Activated T-helper 1 cell treated with anti-CD3 and anti-CD28 coated beads, Interleukin-12 subunit alpha, Interleukin-12 subunit beta, Interleukin-2, Interleukin-4 antibody, amounts not matched to agents 30 ng/mL and 10 ng/mL and 1 ng/mL, durations not matched to agents 14 hours and 24 hours and 36 hours (primary cell): Measurements from ENCODE around the gene PIK3C2B. TPM values are rescaled to one million over a fixed set of nuclear protein-coding genes. Genes with fewer than 3 reads are reported as not detected.
"Not testable (repeated sequence)": the region's sequence is repeated elsewhere in the genome, so short reads cannot be mapped to it uniquely, and the experiment has no call there.

Experiments
- DNase-seq: peaks from one replicate; pipeline ENCODE4 v3.0.0; 2021; ENCODE audit warnings: low spot score
- H3K27ac Mint-ChIP-seq: one replicate; pipeline ENCODE4 v1.8.0; 2021; ENCODE audit warnings: mild to moderate bottlenecking, mixed read lengths
- H3K27me3 Mint-ChIP-seq: one replicate; pipeline ENCODE4 v1.8.0; 2022; ENCODE audit warnings: mild to moderate bottlenecking, moderate library complexity, mixed read lengths; ENCODE audit not compliant: insufficient read depth
- H3K36me3 Mint-ChIP-seq: one replicate; pipeline ENCODE4 v1.8.0; 2021; ENCODE audit warnings: low read depth, mixed read lengths
- H3K4me1 Mint-ChIP-seq: one replicate; pipeline ENCODE4 v1.8.0; 2021; ENCODE audit warnings: low read depth, mixed read lengths
- H3K4me3 Mint-ChIP-seq: one replicate; pipeline ENCODE4 v1.8.0; 2021; ENCODE audit warnings: mild to moderate bottlenecking, moderate library complexity, mixed read lengths
- H3K9me3 Mint-ChIP-seq: one replicate; pipeline ENCODE4 v1.8.0; 2021; ENCODE audit warnings: mixed read lengths
- intact Hi-C: fragments of 100-400 bp; cut with micrococcal nuclease; formaldehyde crosslinking; loops from one replicate; pipeline ENCODE4 v1.15.1; 2024
- total RNA-seq: library from RNA; stranded (reverse); gene quantifications from 2 replicates; pipeline ENCODE4 v1.2.3, GENCODE V29; 2022

PIK3C2B gene
- total RNA-seq, 1 donor from 2014 or later: 24.1 TPM

DNA sequence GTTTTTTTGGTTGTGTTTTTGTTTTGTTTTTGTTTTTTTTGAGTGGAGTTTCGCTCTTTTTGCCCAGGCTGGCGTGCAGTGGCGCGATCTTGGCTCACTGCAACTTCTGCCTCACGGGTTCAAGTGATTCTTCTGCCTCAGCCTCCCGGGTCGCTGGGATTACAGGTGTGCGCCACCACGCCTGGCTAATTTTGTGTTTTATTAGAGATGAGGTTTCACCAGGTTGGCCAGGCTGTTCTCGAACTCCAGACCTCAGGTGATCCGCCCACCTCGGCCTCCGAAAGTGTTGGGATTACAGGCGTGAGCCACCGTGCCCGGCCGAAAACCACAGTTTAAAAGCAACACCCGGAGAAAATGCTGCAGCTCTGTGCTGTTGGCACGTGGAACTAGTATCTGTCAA lies 22.8 kb upstream of the PIK3C2B start:
- DNase-seq, H3K9me3 Mint-ChIP-seq, H3K27ac Mint-ChIP-seq, H3K27me3 Mint-ChIP-seq, H3K4me3 Mint-ChIP-seq: not testable (repeated sequence)
- peaks cover 21% of the 10 kb centered on the region for H3K36me3 Mint-ChIP-seq
- peaks cover 46% of the 10 kb centered on the region for H3K4me1 Mint-ChIP-seq
- intact Hi-C loops: loop anchor here (2.0 to 10.0 kb wide), 7 partner anchors 27 to 893 kb away; partner anchors contain the start of genes ATP2B4 and RBBP5

DNA sequence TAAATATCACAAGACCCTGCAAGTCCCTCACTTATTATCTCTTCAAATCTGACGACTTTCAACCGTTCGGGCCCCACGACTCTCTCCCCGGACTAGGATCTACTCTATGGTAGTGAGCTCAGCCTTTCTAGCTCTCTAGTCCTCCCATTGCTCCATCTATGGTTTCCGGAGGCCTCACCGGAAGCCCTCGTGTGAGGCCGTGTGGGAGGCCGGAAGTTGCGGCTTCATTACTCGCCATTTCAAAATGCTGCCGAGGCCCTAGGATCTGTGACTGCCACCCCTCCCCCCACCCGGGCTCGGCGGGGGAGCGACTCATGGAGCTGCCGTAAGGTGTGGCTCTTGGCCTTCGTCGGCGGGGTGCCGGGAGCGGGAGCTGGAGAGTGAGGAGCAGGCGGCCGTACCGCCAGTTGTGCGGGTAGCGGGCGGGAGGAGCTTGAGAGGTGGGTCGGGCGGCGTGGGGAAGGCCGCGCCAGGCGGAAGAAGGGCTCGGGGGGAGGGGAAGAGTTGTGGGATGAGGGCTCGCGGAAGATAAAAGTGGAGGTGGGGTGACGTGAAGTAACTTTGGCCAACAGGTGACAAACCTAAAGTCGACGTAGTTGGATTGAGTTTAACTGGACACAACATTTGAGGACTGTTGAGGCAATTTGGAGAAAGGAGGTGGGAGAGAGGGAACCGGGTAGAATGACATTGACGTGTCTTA lies 21.7 kb upstream of the PIK3C2B start, which contains the start of gene MDM4:
TSS of gene MDM4 (plus strand) at position 227 of the 700 bp plus-strand sequence. CDS start 9,113 bp downstream, outside the sequence.
- Mint-ChIP-seq H3K36me3 (peaks cover 18% of the 10 kb centered on the region), H3K9me3 (no peaks in the 10 kb centered on the region), H3K27me3 (no peaks in the 10 kb centered on the region), H3K4me3 (no peak within 1 kb of the TSS), H3K27ac (no peak within 1 kb of the TSS), H3K4me1 (peaks cover 45% of the 10 kb centered on the region)
- DNase-seq: peak; percentile 90
- intact Hi-C loops: loop anchor here (1.0 to 10.0 kb wide), 11 partner anchors 9 to 892 kb away; partner anchors contain the start of genes ATP2B4, PPP1R15B, RBBP5 and SNRPE

DNA sequence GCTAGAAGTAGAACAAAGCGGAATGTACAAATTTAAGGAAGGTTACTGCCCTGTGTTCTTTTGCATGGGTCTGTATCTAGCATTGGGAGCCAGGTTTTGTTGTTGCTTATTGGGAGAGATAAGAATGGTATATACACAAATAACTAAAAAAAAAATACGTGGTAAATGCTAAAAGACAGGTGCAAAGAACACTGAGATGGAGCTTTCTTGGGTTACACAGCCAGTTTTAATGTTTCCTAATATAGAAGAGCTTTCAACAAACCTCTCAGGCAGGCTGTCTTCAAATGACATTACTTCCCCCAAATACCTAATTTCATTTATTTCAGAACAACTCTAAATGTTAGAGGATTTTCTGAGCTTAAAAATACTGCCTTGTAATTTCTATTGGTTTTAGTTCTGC lies 20.2 kb upstream of the PIK3C2B start:
- H3K4me3 Mint-ChIP-seq: peak overlapping the region; percentile 56
- no peaks in the 10 kb centered on the region for H3K9me3 Mint-ChIP-seq
- intact Hi-C loops: loop anchor here (10.0 kb wide), 4 partner anchors 610 to 890 kb away; partner anchors contain the start of genes ATP2B4 and RBBP5
- H3K36me3 Mint-ChIP-seq: peaks cover 13% of the 10 kb centered on the region
- H3K27me3 Mint-ChIP-seq: no peaks in the 10 kb centered on the region
- peaks cover 38% of the 10 kb centered on the region for H3K4me1 Mint-ChIP-seq
- no peak for DNase-seq
- H3K27ac Mint-ChIP-seq: peak overlapping the region; percentile 33

DNA sequence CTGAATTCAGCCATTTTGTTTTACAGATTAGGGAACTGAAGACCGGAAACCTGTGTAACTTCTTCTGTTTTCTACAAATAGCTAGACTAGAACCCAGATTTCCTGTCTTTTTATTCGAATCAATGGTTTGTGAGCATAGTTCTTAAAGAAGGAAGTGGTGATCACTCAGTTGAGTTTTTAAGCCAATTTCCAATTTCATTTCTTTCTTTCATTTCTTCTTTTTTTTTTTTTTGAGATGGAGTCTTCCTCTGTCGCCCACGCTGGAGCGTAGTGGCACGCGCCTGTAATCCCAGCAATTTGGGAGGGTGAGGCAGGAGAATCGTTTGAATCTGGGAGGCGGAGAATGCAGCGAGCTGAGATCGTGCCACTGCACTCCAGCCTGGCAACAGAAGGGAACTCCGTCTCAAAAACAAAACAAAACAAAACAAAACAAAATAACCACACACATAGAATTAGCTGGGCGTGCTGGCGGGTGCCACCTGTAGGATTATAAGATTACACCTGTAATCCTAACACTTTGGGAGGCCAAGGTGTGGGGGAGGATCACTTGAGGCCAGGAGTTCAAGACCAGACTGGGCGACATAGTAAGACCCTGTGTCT lies 18.6 kb upstream of the PIK3C2B start:
- H3K9me3 Mint-ChIP-seq: no peaks in the 10 kb centered on the region
- intact Hi-C loops: loop anchor here (10.0 kb wide), 4 partner anchors 612 to 888 kb away; partner anchors contain the start of genes ATP2B4 and RBBP5
- H3K27ac Mint-ChIP-seq: peak overlapping the region; percentile 98
- peaks cover 4% of the 10 kb centered on the region for H3K36me3 Mint-ChIP-seq
- peak; percentile 47 for DNase-seq
- H3K4me1 Mint-ChIP-seq: peaks cover 28% of the 10 kb centered on the region
- peak overlapping the region; percentile 81 for H3K4me3 Mint-ChIP-seq
- no peaks in the 10 kb centered on the region for H3K27me3 Mint-ChIP-seq

DNA sequence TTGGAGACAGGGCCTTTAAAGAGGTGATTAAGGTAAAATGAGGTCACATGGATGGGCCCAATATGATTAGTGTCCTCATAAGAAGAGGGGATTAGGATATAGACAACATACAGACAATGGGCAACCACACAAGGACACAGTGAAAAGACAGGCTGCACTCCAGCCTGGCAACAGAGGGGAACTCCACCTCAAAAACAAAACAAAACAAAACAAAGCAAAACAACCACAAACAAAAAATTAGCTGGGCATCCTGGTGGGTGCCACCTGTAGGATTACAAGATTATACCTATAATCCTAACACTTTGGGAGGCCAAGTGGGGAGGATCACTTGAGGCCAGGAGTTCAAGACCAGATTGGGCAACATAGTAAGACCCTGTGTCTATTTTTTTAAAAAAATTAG lies 16.8 kb upstream of the PIK3C2B start:
- DNase-seq: no peak
- intact Hi-C loops: loop anchor here (10.0 kb wide), 4 partner anchors 613 to 887 kb away; partner anchors contain the start of genes ATP2B4 and RBBP5
- no peak overlapping the region for H3K4me3 Mint-ChIP-seq
- H3K27ac Mint-ChIP-seq: peak overlapping the region; percentile 55
- no peaks in the 10 kb centered on the region for H3K9me3 Mint-ChIP-seq
- H3K27me3 Mint-ChIP-seq: peaks cover 4% of the 10 kb centered on the region
- H3K36me3 Mint-ChIP-seq: no peaks in the 10 kb centered on the region
- peaks cover 39% of the 10 kb centered on the region for H3K4me1 Mint-ChIP-seq

DNA sequence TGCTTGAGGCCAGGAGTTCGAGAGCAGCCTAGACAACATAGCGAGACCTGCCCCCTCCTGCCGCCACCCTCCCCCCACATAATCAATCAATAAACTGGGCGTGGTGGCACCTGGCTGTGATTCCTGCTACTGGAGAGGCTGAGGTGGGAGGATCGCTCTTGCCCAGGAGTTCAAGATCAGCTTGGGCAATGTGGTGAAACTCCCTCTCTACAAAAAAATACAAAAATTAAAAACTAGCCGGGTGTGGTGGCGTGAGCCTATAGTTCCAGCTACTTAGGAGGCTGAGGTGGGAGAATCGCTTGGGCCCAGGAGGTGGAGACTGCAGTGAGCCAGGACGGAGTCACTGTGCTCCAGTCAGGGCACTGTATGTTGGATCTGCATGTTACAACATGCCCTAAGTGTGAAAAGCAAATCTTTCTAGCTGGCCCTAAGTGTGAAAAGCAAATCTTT lies 14.6 kb upstream of the PIK3C2B start:
- no peaks in the 10 kb centered on the region for H3K36me3 Mint-ChIP-seq
- DNase-seq: no peak
- H3K9me3 Mint-ChIP-seq: no peaks in the 10 kb centered on the region
- intact Hi-C loops: loop anchor here (5.0 kb wide), 1 partner anchor 1182 kb away; no protein-coding TSS in a partner anchor
- no peak overlapping the region for H3K27ac Mint-ChIP-seq
- peaks cover 43% of the 10 kb centered on the region for H3K4me1 Mint-ChIP-seq
- no peak overlapping the region for H3K4me3 Mint-ChIP-seq
- peaks cover 6% of the 10 kb centered on the region for H3K27me3 Mint-ChIP-seq

DNA sequence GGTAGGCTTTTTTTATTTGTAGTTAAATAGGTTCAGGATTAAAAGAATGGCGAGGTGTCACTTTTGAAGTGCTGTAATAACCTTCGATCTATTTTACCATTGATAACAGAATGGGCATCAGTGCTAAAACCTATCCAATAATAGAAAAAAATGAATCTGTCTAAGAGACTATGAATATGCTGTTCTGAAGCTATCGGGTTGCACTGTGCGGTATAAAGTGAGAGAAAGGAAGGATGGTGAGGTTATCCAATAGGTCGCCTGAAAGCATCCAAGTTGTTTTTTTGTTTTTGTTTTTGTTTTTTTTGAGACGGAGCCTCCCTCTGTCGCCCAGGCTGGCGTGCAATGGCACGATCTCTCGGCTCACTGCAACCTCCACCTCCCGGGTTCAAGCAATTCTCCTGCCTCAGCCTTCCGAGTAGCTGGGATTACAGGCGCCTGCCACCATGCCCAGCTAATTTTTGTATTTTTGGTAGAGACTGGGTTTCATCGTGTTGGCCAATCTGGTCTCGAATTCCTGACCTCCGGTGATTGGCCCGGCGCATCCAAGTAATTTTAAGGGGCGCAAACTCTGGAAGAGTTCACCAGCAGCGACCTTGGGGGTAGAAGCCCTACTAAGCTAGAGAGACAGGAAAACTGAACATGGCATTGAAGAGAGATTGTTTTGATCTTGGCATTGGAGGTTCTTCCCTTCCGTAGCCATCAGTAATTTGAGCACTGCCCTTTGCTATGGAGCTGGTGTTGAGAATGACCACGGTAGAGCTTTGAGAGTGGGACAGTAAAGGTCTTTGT lies 12.9 kb upstream of the PIK3C2B start:
- H3K36me3 Mint-ChIP-seq: no peaks in the 10 kb centered on the region
- no peaks in the 10 kb centered on the region for H3K9me3 Mint-ChIP-seq
- peak overlapping the region; percentile 98 for H3K27ac Mint-ChIP-seq
- no peak for DNase-seq
- peaks cover 48% of the 10 kb centered on the region for H3K4me1 Mint-ChIP-seq
- intact Hi-C loops: loop anchor here (1.0 to 5.0 kb wide), 4 partner anchors 9 to 1180 kb away; partner anchors contain the start of gene MDM4
- H3K4me3 Mint-ChIP-seq: peak overlapping the region; percentile 94
- peaks cover 6% of the 10 kb centered on the region for H3K27me3 Mint-ChIP-seq

DNA sequence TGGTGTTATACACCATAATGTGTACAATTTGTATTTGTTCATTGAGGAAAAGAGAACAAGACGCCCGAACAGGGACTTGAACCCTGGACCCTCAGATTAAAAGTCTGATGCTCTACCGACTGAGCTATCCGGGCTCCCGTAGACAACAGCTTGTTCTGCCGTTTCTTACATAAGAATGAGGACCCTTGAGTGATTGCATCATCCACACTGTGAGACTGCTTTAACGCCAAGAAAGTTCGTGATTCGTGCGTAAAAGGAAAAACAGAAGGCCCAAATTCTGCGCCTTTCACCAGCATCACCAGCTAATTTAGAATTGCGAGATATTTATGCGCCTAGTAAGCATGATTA lies 12.3 kb upstream of the PIK3C2B start:
- Mint-ChIP-seq H3K27me3 (peaks cover 6% of the 10 kb centered on the region), H3K9me3 (no peaks in the 10 kb centered on the region), H3K4me1 (peaks cover 48% of the 10 kb centered on the region), H3K36me3 (no peaks in the 10 kb centered on the region), H3K27ac (peak overlapping the region; percentile 98), H3K4me3 (peak overlapping the region; percentile 94)
- DNase-seq: peak; percentile 87
- intact Hi-C loops: loop anchor here (1.0 to 5.0 kb wide), 7 partner anchors 9 to 1180 kb away; partner anchors contain the start of genes MDM4 and PPP1R15B

DNA sequence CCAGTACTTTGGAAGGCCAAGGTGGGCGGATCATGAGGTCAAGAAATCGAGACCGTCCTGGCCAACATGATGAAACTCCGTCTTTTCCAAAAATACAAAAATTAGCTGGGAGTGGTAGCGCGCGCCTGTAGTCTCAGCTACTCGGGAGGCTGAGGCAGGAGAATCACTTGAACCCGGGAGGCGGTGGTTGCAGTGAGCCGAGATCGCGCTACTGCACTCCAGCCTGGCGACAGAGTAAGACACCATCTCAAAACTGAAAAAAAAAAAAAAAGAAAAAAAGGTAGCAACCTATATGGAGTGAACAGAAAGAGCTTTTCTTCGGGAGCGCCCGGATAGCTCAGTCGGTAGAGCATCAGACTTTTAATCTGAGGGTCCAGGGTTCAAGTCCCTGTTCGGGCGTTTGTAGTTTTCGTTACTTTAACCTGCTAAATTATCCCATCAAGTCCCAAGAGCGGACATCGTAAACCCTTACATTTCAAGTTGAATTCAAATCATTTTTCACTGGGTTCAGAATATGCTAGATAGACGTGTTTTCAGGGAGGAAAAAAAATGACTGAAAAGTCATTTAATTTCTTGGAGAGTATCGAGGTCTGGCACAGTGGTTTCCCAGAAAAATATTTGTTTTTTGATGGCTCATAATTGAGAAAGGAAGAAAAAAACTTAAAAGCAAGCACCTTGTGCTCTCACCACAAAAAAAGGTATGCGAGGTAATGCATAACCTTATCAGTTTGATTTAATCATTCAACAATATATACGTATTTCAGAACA lies 11.8 kb upstream of the PIK3C2B start:
- no peaks in the 10 kb centered on the region for H3K36me3 Mint-ChIP-seq
- H3K9me3 Mint-ChIP-seq: no peaks in the 10 kb centered on the region
- peak overlapping the region; percentile 98 for H3K27ac Mint-ChIP-seq
- peaks cover 6% of the 10 kb centered on the region for H3K27me3 Mint-ChIP-seq
- intact Hi-C loops: loop anchor here (1.0 to 5.0 kb wide), 5 partner anchors 15 to 1179 kb away; partner anchors contain the start of gene PPP1R15B
- H3K4me3 Mint-ChIP-seq: peak overlapping the region; percentile 94
- H3K4me1 Mint-ChIP-seq: peaks cover 45% of the 10 kb centered on the region
- peak; percentile 72 for DNase-seq

DNA sequence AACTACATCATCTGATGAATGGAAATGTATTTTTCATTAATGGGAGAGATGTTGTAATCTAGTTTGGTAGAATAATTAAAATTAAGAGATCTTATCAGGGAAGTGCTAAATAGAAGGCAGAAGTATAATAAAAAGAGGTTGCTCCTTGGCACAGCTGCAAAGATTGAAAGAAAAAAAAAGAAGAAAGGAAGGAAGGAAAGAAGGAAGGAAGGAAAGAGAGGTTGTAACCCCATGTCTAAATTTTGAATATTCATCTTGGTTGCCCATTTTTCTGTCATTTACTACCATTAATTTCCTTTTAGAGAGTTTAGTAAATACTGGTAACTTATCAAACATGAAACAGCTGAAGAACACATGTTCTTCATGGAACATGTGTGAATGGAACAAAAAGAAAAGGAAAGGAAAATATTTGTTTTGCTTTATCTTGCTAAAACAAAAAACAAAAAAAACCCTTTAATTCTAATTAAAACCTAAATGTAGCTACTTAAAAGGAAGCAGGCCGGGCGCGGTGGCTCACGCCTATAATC lies 11.1 kb upstream of the PIK3C2B start:
- no peak for DNase-seq
- H3K27ac Mint-ChIP-seq: peak overlapping the region; percentile 98
- peaks cover 41% of the 10 kb centered on the region for H3K4me1 Mint-ChIP-seq
- peak overlapping the region; percentile 94 for H3K4me3 Mint-ChIP-seq
- intact Hi-C loops: loop anchor here (1.0 to 5.0 kb wide), 5 partner anchors 16 to 1178 kb away; partner anchors contain the start of gene PPP1R15B
- H3K9me3 Mint-ChIP-seq: no peaks in the 10 kb centered on the region
- peaks cover 6% of the 10 kb centered on the region for H3K27me3 Mint-ChIP-seq
- no peaks in the 10 kb centered on the region for H3K36me3 Mint-ChIP-seq

DNA sequence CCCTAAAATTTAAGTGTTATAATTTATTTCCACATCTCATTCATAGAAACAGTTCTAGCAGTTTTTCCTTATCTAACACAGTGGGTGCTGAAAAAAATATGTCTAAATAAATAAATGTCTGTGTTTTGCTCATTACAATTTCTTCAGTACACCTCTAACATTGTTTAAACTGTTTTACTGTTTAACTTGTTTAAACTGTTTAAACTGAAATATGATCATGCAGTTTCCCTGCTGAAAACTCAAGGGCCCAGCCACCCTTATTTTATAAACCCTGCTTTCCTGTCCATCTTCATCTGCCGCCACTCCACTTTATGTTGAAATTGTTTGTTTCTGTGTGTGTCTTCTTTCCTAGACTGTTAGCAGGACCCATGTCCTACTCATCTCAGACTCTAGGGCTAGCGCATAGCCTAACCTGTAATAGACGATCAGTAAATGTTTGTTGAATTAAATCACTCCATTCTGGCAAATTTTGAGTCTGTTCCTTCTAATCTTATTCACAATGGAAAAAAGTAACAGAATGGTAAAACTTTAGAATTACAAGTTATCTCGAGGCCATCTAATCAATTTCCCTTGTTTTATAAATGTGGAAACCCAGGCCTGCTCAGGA lies 9.4 kb upstream of the PIK3C2B start:
- peaks cover 48% of the 10 kb centered on the region for H3K4me1 Mint-ChIP-seq
- no peak overlapping the region for H3K27ac Mint-ChIP-seq
- H3K9me3 Mint-ChIP-seq: no peaks in the 10 kb centered on the region
- no peaks in the 10 kb centered on the region for H3K36me3 Mint-ChIP-seq
- DNase-seq: no peak
- H3K4me3 Mint-ChIP-seq: no peak overlapping the region
- intact Hi-C loops: loop anchor here (1.0 kb wide), 4 partner anchors 9 to 342 kb away; no protein-coding TSS in a partner anchor
- peaks cover 6% of the 10 kb centered on the region for H3K27me3 Mint-ChIP-seq
